A549 (cell line): ENCODE results near the gene TESMIN.

Experiments
- CBX2 ChIP-seq: fragments of 200-600 bp; sonication (generic); IDR thresholded peaks from 2 replicates; pipeline ENCODE4 v1.6.1; 2016; ENCODE audit warnings: low read depth, mild to moderate bottlenecking, borderline replicate concordance
- FOSL2 ChIP-seq, 2 experiments: fragments of 450-650 bp in 1 of 2; fragments of >200 bp in 1 of 2; sonication (Bioruptor Twin) in 1 of 2; formaldehyde crosslinking; IDR thresholded peaks; 2 replicates each; pipeline versions ENCODE4 v1.5.0 to v1.6.1; 2016 to 2020; ENCODE audit warnings: mild to moderate bottlenecking in 1 of 2, moderate library complexity in 1 of 2
- HDAC2 ChIP-seq: fragments of 200-600 bp; sonication (generic); IDR thresholded peaks from 2 replicates; pipeline ENCODE4 v1.6.1; 2016
- HOXA7 ChIP-seq: fragments of 250-450 bp; sonication (Bioruptor Pico); IDR thresholded peaks from 2 replicates; pipeline ENCODE4 v1.5.0; 2020; ENCODE audit warnings: mild to moderate bottlenecking, moderate library complexity
- JUN ChIP-seq, 2 experiments: fragments of >200 bp; sonication (Bioruptor Twin); formaldehyde crosslinking; IDR thresholded peaks; 2 replicates in 1 of 2; 3 replicates in 1 of 2; pipeline ENCODE4 v1.6.1; 2016 to 2017
- MAZ ChIP-seq: fragments of 150-350 bp; IDR thresholded peaks from 2 replicates; pipeline ENCODE4 v1.6.1; 2014; ENCODE audit warnings: antibody characterized with exemption, low read depth, low read length, borderline replicate concordance
- MYC ChIP-seq: IDR thresholded peaks from 2 replicates; pipeline ENCODE4 v1.6.1; 2012; ENCODE audit warnings: mild to moderate bottlenecking, inconsistent platforms, low read length, improper control_type of control experiment, borderline replicate concordance
- POLR2A ChIP-seq: IDR thresholded peaks from 2 replicates; pipeline ENCODE4 v1.6.1; 2012; ENCODE audit warnings: mild to moderate bottlenecking, low read length
- ZSCAN20 ChIP-seq: fragments of 250-450 bp; sonication (Bioruptor Pico); IDR thresholded peaks from 2 replicates; pipeline ENCODE4 v1.8.0; 2022; ENCODE audit warnings: mild to moderate bottlenecking, moderate library complexity
- TF ChIP-seq, protein P1 (sequence below): IDR thresholded peaks from 2 replicates; pipeline ENCODE4 v1.6.1; 2012
- TF ChIP-seq, protein P2 (sequence below): fragments of 450-650 bp; IDR thresholded peaks from 2 replicates; pipeline ENCODE4 v1.6.1; 2014; ENCODE audit warnings: antibody characterized with exemption
- TF ChIP-seq, protein P3 (sequence below): fragments of >200 bp; sonication (Bioruptor Twin); formaldehyde crosslinking; IDR thresholded peaks from 3 replicates; pipeline ENCODE4 v1.5.1; 2016
- TF ChIP-seq, protein P4 (sequence below): fragments of 200-600 bp; sonication (generic); IDR thresholded peaks from 2 replicates; pipeline ENCODE4 v1.6.1; 2016; ENCODE audit warnings: antibody characterized with exemption, mild to moderate bottlenecking, moderate library complexity

DNA sequence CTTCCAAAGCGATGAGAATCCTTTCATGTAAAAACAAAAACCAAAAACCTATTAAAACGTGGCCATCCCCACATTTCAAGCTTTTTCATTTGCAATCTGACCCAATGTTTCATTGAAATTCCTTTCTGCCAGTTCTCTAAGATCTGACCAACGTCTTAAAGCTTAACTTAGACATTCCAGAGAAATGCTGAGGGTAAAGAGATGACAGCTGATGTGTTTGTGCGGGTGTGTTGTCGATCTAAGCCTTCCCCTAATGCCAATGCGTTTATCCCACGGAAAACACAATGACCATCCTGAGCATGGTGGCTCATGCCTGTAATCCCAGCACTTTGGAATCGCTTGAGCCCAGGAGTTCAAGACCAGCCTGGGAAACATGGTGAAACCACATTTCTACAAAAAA, 6.4 kb upstream of the TESMIN start:
- no peak for TF ChIP-seq HOXA7 (CRISPR knock-in tag)
- TF ChIP-seq, protein P1, sequence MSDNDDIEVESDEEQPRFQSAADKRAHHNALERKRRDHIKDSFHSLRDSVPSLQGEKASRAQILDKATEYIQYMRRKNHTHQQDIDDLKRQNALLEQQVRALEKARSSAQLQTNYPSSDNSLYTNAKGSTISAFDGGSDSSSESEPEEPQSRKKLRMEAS, result no peak
- no peak for TF ChIP-seq MAZ
- TF ChIP-seq, protein P2, sequence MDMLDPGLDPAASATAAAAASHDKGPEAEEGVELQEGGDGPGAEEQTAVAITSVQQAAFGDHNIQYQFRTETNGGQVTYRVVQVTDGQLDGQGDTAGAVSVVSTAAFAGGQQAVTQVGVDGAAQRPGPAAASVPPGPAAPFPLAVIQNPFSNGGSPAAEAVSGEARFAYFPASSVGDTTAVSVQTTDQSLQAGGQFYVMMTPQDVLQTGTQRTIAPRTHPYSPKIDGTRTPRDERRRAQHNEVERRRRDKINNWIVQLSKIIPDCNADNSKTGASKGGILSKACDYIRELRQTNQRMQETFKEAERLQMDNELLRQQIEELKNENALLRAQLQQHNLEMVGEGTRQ, result no peak
- TF ChIP-seq, protein P3, sequence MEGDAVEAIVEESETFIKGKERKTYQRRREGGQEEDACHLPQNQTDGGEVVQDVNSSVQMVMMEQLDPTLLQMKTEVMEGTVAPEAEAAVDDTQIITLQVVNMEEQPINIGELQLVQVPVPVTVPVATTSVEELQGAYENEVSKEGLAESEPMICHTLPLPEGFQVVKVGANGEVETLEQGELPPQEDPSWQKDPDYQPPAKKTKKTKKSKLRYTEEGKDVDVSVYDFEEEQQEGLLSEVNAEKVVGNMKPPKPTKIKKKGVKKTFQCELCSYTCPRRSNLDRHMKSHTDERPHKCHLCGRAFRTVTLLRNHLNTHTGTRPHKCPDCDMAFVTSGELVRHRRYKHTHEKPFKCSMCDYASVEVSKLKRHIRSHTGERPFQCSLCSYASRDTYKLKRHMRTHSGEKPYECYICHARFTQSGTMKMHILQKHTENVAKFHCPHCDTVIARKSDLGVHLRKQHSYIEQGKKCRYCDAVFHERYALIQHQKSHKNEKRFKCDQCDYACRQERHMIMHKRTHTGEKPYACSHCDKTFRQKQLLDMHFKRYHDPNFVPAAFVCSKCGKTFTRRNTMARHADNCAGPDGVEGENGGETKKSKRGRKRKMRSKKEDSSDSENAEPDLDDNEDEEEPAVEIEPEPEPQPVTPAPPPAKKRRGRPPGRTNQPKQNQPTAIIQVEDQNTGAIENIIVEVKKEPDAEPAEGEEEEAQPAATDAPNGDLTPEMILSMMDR, result no peak
- no peak for TF ChIP-seq POLR2A
- no peak for TF ChIP-seq CBX2
- TF ChIP-seq, protein P4, sequence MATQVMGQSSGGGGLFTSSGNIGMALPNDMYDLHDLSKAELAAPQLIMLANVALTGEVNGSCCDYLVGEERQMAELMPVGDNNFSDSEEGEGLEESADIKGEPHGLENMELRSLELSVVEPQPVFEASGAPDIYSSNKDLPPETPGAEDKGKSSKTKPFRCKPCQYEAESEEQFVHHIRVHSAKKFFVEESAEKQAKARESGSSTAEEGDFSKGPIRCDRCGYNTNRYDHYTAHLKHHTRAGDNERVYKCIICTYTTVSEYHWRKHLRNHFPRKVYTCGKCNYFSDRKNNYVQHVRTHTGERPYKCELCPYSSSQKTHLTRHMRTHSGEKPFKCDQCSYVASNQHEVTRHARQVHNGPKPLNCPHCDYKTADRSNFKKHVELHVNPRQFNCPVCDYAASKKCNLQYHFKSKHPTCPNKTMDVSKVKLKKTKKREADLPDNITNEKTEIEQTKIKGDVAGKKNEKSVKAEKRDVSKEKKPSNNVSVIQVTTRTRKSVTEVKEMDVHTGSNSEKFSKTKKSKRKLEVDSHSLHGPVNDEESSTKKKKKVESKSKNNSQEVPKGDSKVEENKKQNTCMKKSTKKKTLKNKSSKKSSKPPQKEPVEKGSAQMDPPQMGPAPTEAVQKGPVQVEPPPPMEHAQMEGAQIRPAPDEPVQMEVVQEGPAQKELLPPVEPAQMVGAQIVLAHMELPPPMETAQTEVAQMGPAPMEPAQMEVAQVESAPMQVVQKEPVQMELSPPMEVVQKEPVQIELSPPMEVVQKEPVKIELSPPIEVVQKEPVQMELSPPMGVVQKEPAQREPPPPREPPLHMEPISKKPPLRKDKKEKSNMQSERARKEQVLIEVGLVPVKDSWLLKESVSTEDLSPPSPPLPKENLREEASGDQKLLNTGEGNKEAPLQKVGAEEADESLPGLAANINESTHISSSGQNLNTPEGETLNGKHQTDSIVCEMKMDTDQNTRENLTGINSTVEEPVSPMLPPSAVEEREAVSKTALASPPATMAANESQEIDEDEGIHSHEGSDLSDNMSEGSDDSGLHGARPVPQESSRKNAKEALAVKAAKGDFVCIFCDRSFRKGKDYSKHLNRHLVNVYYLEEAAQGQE, result no peak
- TF ChIP-seq ZSCAN20 (CRISPR knock-in tag), result no peak
- TF ChIP-seq MYC, result no peak
- TF ChIP-seq HDAC2, result no peak
- TF ChIP-seq JUN (IDR thresholded peaks at IDR 0.05), result no peak
- no peak for TF ChIP-seq FOSL2 (IDR thresholded peaks at IDR 0.05)
- TF ChIP-seq FOSL2 (CRISPR knock-in tag; IDR thresholded peaks at IDR 0.05), result no peak
